ENCODE results near the gene SCN4B. TPM values are rescaled to one million over a fixed set of nuclear protein-coding genes. Genes with fewer than 3 reads are reported as not detected.

SCN4B gene
- total RNA-seq, 1 donor from 2014 or later, result 0.89 TPM

GRCh38 chr11:118105657-118106305, 46.8 kb downstream of the SCN4B start:
- TF ChIP-seq EZH2 (IDR thresholded peaks at IDR 0.05; ENCODE audit: insufficient read depth, low read length) (no peak), CTCF (IDR thresholded peaks at IDR 0.05; ENCODE audit: insufficient read depth, low read depth, low read length) (no peak)
- H3K36me3 Mint-ChIP-seq (ENCODE audit: low read depth, unreplicated experiment), result peaks cover 1% of the 10 kb centered on the region
- H3K27me3 Mint-ChIP-seq (ENCODE audit: low read depth, unreplicated experiment), result peaks cover 28% of the 10 kb centered on the region
- H3K79me2 ChIP-seq (ENCODE audit: insufficient read depth, low read length), result no peaks in the 10 kb centered on the region
- no peak overlapping the region for H3K4me3 ChIP-seq (ENCODE audit: insufficient read depth, low read depth, low read length)
- H2AFZ ChIP-seq (ENCODE audit: low read depth, low read length), result no peak overlapping the region
- peak overlapping the region; percentile 53 for H3K27ac Mint-ChIP-seq (ENCODE audit: unreplicated experiment)
- H3K9ac ChIP-seq (ENCODE audit: low read length), result no peak overlapping the region
- H3K9me3 Mint-ChIP-seq (ENCODE audit: unreplicated experiment), result peaks cover 6% of the 10 kb centered on the region
- no peak overlapping the region for H3K4me2 ChIP-seq (ENCODE audit: low read length)
- no peak overlapping the region for H3K27ac ChIP-seq (ENCODE audit: low read depth, low read length)
- no peak overlapping the region for H3K4me3 Mint-ChIP-seq (ENCODE audit: unreplicated experiment)
- H3K27me3 ChIP-seq (ENCODE audit: insufficient read depth, low read length), result no peaks in the 10 kb centered on the region
- H4K20me1 ChIP-seq (ENCODE audit: insufficient read depth, low read length), result no peaks in the 10 kb centered on the region
- H3K4me1 ChIP-seq (ENCODE audit: insufficient read depth, low read length), result no peaks in the 10 kb centered on the region
- DNase-seq (ENCODE audit: low read depth) (no peak), FAIRE-seq (no peak)
- H3K9me3 ChIP-seq (ENCODE audit: insufficient read depth, low read depth, low read length), result no peaks in the 10 kb centered on the region
- H3K4me1 Mint-ChIP-seq (ENCODE audit: low read depth, unreplicated experiment), result peaks cover 7% of the 10 kb centered on the region
- H3K36me3 ChIP-seq (ENCODE audit: insufficient read depth, low read length), result no peaks in the 10 kb centered on the region

- Histone ChIP-seq H4K20me1 (ENCODE audit: insufficient read depth, low read length) (no peaks in the 10 kb centered on the region), H3K27ac (ENCODE audit: low read depth, low read length) (no peak overlapping the region), H3K4me1 (ENCODE audit: insufficient read depth, low read length) (no peaks in the 10 kb centered on the region), H3K9ac (ENCODE audit: low read length) (no peak overlapping the region), H3K4me2 (ENCODE audit: low read length) (no peak overlapping the region), H3K79me2 (ENCODE audit: insufficient read depth, low read length) (no peaks in the 10 kb centered on the region), H2AFZ (ENCODE audit: low read depth, low read length) (no peak overlapping the region), H3K36me3 (ENCODE audit: insufficient read depth, low read length) (no peaks in the 10 kb centered on the region), H3K4me3 (ENCODE audit: insufficient read depth, low read depth, low read length) (no peak overlapping the region), H3K9me3 (ENCODE audit: insufficient read depth, low read depth, low read length) (no peaks in the 10 kb centered on the region), H3K27me3 (ENCODE audit: insufficient read depth, low read length) (no peaks in the 10 kb centered on the region)
- TF ChIP-seq EZH2 (IDR thresholded peaks at IDR 0.05; ENCODE audit: insufficient read depth, low read length) (no peak), CTCF (IDR thresholded peaks at IDR 0.05; ENCODE audit: insufficient read depth, low read depth, low read length) (no peak)
- Mint-ChIP-seq H3K4me1 (ENCODE audit: low read depth, unreplicated experiment) (peaks cover 7% of the 10 kb centered on the region), H3K4me3 (ENCODE audit: unreplicated experiment) (no peak overlapping the region), H3K27me3 (ENCODE audit: low read depth, unreplicated experiment) (peaks cover 32% of the 10 kb centered on the region), H3K9me3 (ENCODE audit: unreplicated experiment) (peaks cover 6% of the 10 kb centered on the region), H3K36me3 (ENCODE audit: low read depth, unreplicated experiment) (peaks cover 1% of the 10 kb centered on the region), H3K27ac (ENCODE audit: unreplicated experiment) (no peak overlapping the region)
- no peak for FAIRE-seq
- DNase-seq (ENCODE audit: low read depth), result no peak
These were observed 48.1 kb downstream of the SCN4B start for GRCh38 chr11:118104491-118104890.

- Histone ChIP-seq H3K9me3 (ENCODE audit: insufficient read depth, low read depth, low read length) (no peaks in the 10 kb centered on the region), H3K4me2 (ENCODE audit: low read length) (no peak overlapping the region), H2AFZ (ENCODE audit: low read depth, low read length) (no peak overlapping the region), H3K27me3 (ENCODE audit: insufficient read depth, low read length) (peaks cover 2% of the 10 kb centered on the region), H3K4me1 (ENCODE audit: insufficient read depth, low read length) (no peaks in the 10 kb centered on the region), H4K20me1 (ENCODE audit: insufficient read depth, low read length) (no peaks in the 10 kb centered on the region), H3K36me3 (ENCODE audit: insufficient read depth, low read length) (no peaks in the 10 kb centered on the region), H3K9ac (ENCODE audit: low read length) (no peak overlapping the region), H3K79me2 (ENCODE audit: insufficient read depth, low read length) (no peaks in the 10 kb centered on the region), H3K27ac (ENCODE audit: low read depth, low read length) (no peak overlapping the region), H3K4me3 (ENCODE audit: insufficient read depth, low read depth, low read length) (no peak overlapping the region)
- no peak for TF ChIP-seq CTCF (IDR thresholded peaks at IDR 0.05; ENCODE audit: insufficient read depth, low read depth, low read length)
- TF ChIP-seq EZH2 (IDR thresholded peaks at IDR 0.05; ENCODE audit: insufficient read depth, low read length), result no peak
- Mint-ChIP-seq H3K27ac (ENCODE audit: unreplicated experiment) (no peak overlapping the region), H3K9me3 (ENCODE audit: unreplicated experiment) (peaks cover 6% of the 10 kb centered on the region), H3K27me3 (ENCODE audit: low read depth, unreplicated experiment) (peaks cover 48% of the 10 kb centered on the region), H3K36me3 (ENCODE audit: low read depth, unreplicated experiment) (peaks cover 1% of the 10 kb centered on the region), H3K4me3 (ENCODE audit: unreplicated experiment) (no peak overlapping the region), H3K4me1 (ENCODE audit: low read depth, unreplicated experiment) (no peaks in the 10 kb centered on the region)
- no peak for DNase-seq (ENCODE audit: low read depth)
- no peak for FAIRE-seq
These were observed 49.8 kb downstream of the SCN4B start for GRCh38 chr11:118102721-118103261.
